H1 (cell line): Measurements from ENCODE around the gene GALNT17. TPM values are rescaled to one million over a fixed set of nuclear protein-coding genes. Genes with fewer than 3 reads are reported as not detected.

ENCODE experiments used
- CTCF ChIA-PET: fragments of 300-600 bp; sonication (Branson Sonifier 250); formaldehyde crosslinking; loops from one replicate; lab custom pipeline; 2021; ENCODE audit not compliant: partially characterized antibody; lab: Charles Lee
- POLR2A ChIA-PET: fragments of 300-600 bp; sonication (Branson Sonifier 250); formaldehyde crosslinking; loops from one replicate; lab custom pipeline; 2021; ENCODE audit warnings: inconsistent platforms; ENCODE audit not compliant: partially characterized antibody; lab: Charles Lee
- DNase-seq, 2 experiments: peaks; one replicate each; pipeline versions ENCODE4 v3.0.0 to v3.0.0-alpha.2; 2010 to 2022; ENCODE audit warnings: low spot score in 2 of 2, low read depth in 1 of 2, mixed read lengths in 1 of 2
- FAIRE-seq: peaks from 2 replicates; lab custom pipeline; 2011; peaks lifted over from hg19 to GRCh38; lab: Jason Lieb, UNC
- H2AFZ ChIP-seq: 2 replicates; pipeline ENCODE4 v1.8.1; 2012; ENCODE audit warnings: low read length, inconsistent platforms
- H2AK5ac ChIP-seq: 2 replicates; pipeline ENCODE4 v1.6.1; 2013; ENCODE audit warnings: low read depth, low read length
- H2BK120ac ChIP-seq: replicated peaks from 2 replicates; pipeline ENCODE3; 2013; ENCODE audit warnings: low read depth, low read length, inconsistent platforms
- H2BK12ac ChIP-seq: 2 replicates; pipeline ENCODE4 v1.6.1; 2013; ENCODE audit warnings: low read depth, low read length
- H2BK15ac ChIP-seq: 2 replicates; pipeline ENCODE4 v1.6.1; 2013; ENCODE audit warnings: low read length
- H2BK20ac ChIP-seq: 2 replicates; pipeline ENCODE4 v1.6.1; 2013; ENCODE audit warnings: low read length
- H2BK5ac ChIP-seq: 2 replicates; pipeline ENCODE4 v1.6.1; 2013; ENCODE audit warnings: low read depth, low read length
- H3K14ac ChIP-seq: 2 replicates; pipeline ENCODE4 v1.6.1; 2013; ENCODE audit warnings: inconsistent platforms; ENCODE audit not compliant: insufficient read length
- H3K18ac ChIP-seq: 2 replicates; pipeline ENCODE4 v1.6.1; 2013; ENCODE audit warnings: low read length; ENCODE audit errors: extremely low read depth
- H3K23ac ChIP-seq: 2 replicates; pipeline ENCODE4 v1.6.1; 2013; ENCODE audit warnings: inconsistent platforms; ENCODE audit not compliant: insufficient read length
- H3K23me2 ChIP-seq: 2 replicates; pipeline ENCODE4 v1.6.1; 2013; ENCODE audit warnings: low read depth, low read length
- H3K27ac ChIP-seq: 2 replicates; pipeline ENCODE4 v1.6.1; 2011; ENCODE audit warnings: low read depth, low read length, inconsistent platforms
- H3K27me3 ChIP-seq, 4 experiments: replicated peaks in 1 of 4; 1 replicate in 1 of 4; 2 replicates in 3 of 4; pipeline versions ENCODE4 v1.6.1 to v1.8.1; 2011 to 2013; ENCODE audit warnings: low read length in 3 of 4, mild to moderate bottlenecking in 3 of 4, inconsistent platforms in 2 of 4, mixed read lengths in 2 of 4, moderate library complexity in 1 of 4; ENCODE audit not compliant: control insufficient read depth in 3 of 4, insufficient read depth in 3 of 4; ENCODE audit errors: extremely low read depth in 1 of 4
- H3K36me3 ChIP-seq, 4 experiments: 2 replicates each; pipeline versions ENCODE4 v1.6.1 to v1.8.1; 2011 to 2013; ENCODE audit warnings: mild to moderate bottlenecking in 4 of 4, low read length in 3 of 4, moderate library complexity in 2 of 4, control low read depth in 1 of 4, inconsistent platforms in 1 of 4; ENCODE audit not compliant: insufficient read depth in 4 of 4, control insufficient read depth in 2 of 4
- H3K4ac ChIP-seq: replicated peaks from 2 replicates; pipeline ENCODE3; 2013; ENCODE audit warnings: low read length, low read depth, mixed read lengths, inconsistent platforms; ENCODE audit not compliant: insufficient read length
- H3K4me1 ChIP-seq, 4 experiments: replicated peaks in 1 of 4; 1 replicate in 1 of 4; 2 replicates in 3 of 4; pipeline versions ENCODE4 v1.6.1 to v1.8.1; 2011 to 2013; ENCODE audit warnings: low read length in 3 of 4, inconsistent platforms in 2 of 4, mixed read lengths in 1 of 4; ENCODE audit not compliant: insufficient read depth in 4 of 4, control insufficient read depth in 3 of 4
- H3K4me2 ChIP-seq, 2 experiments: 2 replicates each; pipeline versions ENCODE4 v1.6.1 to v1.8.1; 2011 to 2013; ENCODE audit warnings: low read depth in 2 of 2, low read length in 2 of 2, control low read depth in 1 of 2, inconsistent platforms in 1 of 2, mild to moderate bottlenecking in 1 of 2; ENCODE audit not compliant: insufficient read depth in 1 of 2
- H3K4me3 ChIP-seq, 4 experiments: fragments of 200-600, 300-600 bp in 1 of 4; sonication (generic), shearing (Covaris generic), sonication (Bioruptor Twin) in 1 of 4; 2 replicates each; pipeline versions ENCODE4 v1.5.1 to v1.8.1; 2011 to 2016; ENCODE audit warnings: low read length in 4 of 4, low read depth in 3 of 4, control low read depth in 2 of 4, inconsistent platforms in 2 of 4, mild to moderate bottlenecking in 2 of 4, mixed read lengths in 1 of 4, moderate library complexity in 1 of 4; ENCODE audit not compliant: insufficient read depth in 2 of 4; ENCODE audit errors: extremely low read depth in 1 of 4
- H3K56ac ChIP-seq: replicated peaks from 2 replicates; pipeline ENCODE3; 2013; ENCODE audit warnings: low read depth, mild to moderate bottlenecking, mixed read lengths, low read length, inconsistent platforms; ENCODE audit not compliant: insufficient read length
- H3K79me1 ChIP-seq: 2 replicates; pipeline ENCODE4 v1.6.1; 2013; ENCODE audit warnings: low read depth, low read length, control low read depth
- H3K79me2 ChIP-seq, 2 experiments: 2 replicates each; pipeline versions ENCODE4 v1.6.1 to v1.8.1; 2012 to 2013; ENCODE audit warnings: low read length in 2 of 2, mild to moderate bottlenecking in 2 of 2, inconsistent platforms in 1 of 2; ENCODE audit not compliant: insufficient read depth in 2 of 2, control insufficient read depth in 1 of 2
- H3K9ac ChIP-seq, 4 experiments: replicated peaks in 1 of 4; 1 replicate in 1 of 4; 2 replicates in 3 of 4; pipeline versions ENCODE4 v1.6.1 to v1.8.1; 2011 to 2013; ENCODE audit warnings: low read depth in 3 of 4, low read length in 3 of 4, control low read depth in 2 of 4, mild to moderate bottlenecking in 2 of 4, moderate library complexity in 2 of 4, inconsistent platforms in 1 of 4; ENCODE audit errors: extremely low read depth in 1 of 4
- H3K9me3 ChIP-seq, 2 experiments: 2 replicates each; pipeline versions ENCODE4 v1.6.1 to v1.8.1; 2012 to 2013; ENCODE audit warnings: mild to moderate bottlenecking in 2 of 2, moderate library complexity in 2 of 2, control low read depth in 1 of 2, inconsistent platforms in 1 of 2, low read depth in 1 of 2, low read length in 1 of 2, mixed read lengths in 1 of 2; ENCODE audit not compliant: insufficient read depth in 2 of 2
- H4K20me1 ChIP-seq, 2 experiments: replicated peaks in 1 of 2; 2 replicates each; pipeline versions ENCODE3 to v1.8.1; 2011 to 2013; ENCODE audit warnings: inconsistent platforms in 2 of 2, low read length in 2 of 2, mild to moderate bottlenecking in 1 of 2; ENCODE audit not compliant: insufficient read depth in 2 of 2, control insufficient read depth in 1 of 2
- H4K5ac ChIP-seq: 2 replicates; pipeline ENCODE4 v1.6.1; 2013; ENCODE audit warnings: low read length, low read depth, mixed read lengths, inconsistent platforms; ENCODE audit not compliant: insufficient read length
- H4K8ac ChIP-seq: 2 replicates; pipeline ENCODE4 v1.8.0; 2013; ENCODE audit warnings: mild to moderate bottlenecking, moderate library complexity, low read length, inconsistent platforms; ENCODE audit not compliant: insufficient read depth; ENCODE audit errors: extremely low read depth
- H4K91ac ChIP-seq: replicated peaks from 2 replicates; pipeline ENCODE3; 2013; ENCODE audit warnings: low read length, mixed read lengths, inconsistent platforms; ENCODE audit not compliant: insufficient read length
- HDAC2 ChIP-seq, 2 experiments: fragments of 300-600 bp in 1 of 2; sonication (generic) in 1 of 2; IDR thresholded peaks; 2 replicates each; pipeline ENCODE4 v1.6.1; 2011 to 2012; ENCODE audit warnings: low read depth in 2 of 2, low read length in 2 of 2, mild to moderate bottlenecking in 2 of 2, moderate library complexity in 2 of 2, borderline replicate concordance in 1 of 2, inconsistent platforms in 1 of 2
- RFX5 ChIP-seq: IDR thresholded peaks from 2 replicates; pipeline ENCODE4 v1.6.1; 2011; ENCODE audit warnings: low read depth, low read length, improper control_type of control experiment, borderline replicate concordance
- TCF12 ChIP-seq: IDR thresholded peaks from 2 replicates; pipeline ENCODE4 v1.6.1; 2011; ENCODE audit warnings: low read depth, mild to moderate bottlenecking, low read length
- WGBS, 2 experiments: shearing (Covaris generic) in 1 of 2; methylation state at CpG; one replicate each; pipeline versions ENCODE4 v1.1.6 to v1.1.7; 2013 to 2015; ENCODE audit warnings: low lambda C conversion rate in 2 of 2, mixed read lengths in 2 of 2, inconsistent platforms in 1 of 2, low coverage in 1 of 2, missing lambda C conversion rate in 1 of 2; ENCODE audit not compliant: insufficient replicate concordance in 2 of 2, insufficient coverage in 1 of 2, insufficient read length in 1 of 2; ENCODE audit errors: extremely low coverage in 1 of 2, missing lambda C conversion rate in 1 of 2; 5-methylcytosine and 5-hydroxymethylcytosine counted together
- polyA plus RNA-seq, 7 experiments: library from polyadenylated mRNA; depleted of rRNA in 3 of 7; stranded (reverse) in 5 of 7; unstranded in 2 of 7; fragments of >200 nt in 5 of 7; fragments of 200-250 nt in 2 of 7; gene quantifications; 1 replicate in 5 of 7; 2 replicates in 1 of 7; 4 replicates in 1 of 7; pipeline versions ENCODE4 v1.2.1 to v1.2.3, GENCODE V29; 2011 to 2013; ENCODE audit warnings: missing spikeins in 2 of 7, mixed read lengths in 2 of 7
- total RNA-seq: library from RNA; stranded (reverse); fragmentation: NEBNext Ultra II Directional; extraction: Animal tissue kit (Norgen Biotek cat#: 25700); gene quantifications from 2 replicates; pipeline ENCODE4 v1.2.1, GENCODE V29; 2021

Gene GALNT17
- total and polyA plus RNA-seq, 2 of the 8 experiments (the other 6 are each of a cell fraction or from before 2014, with no cell fraction given) = 37.7 to 47.0 TPM

- CTCF ChIA-PET = interaction anchor here (1.2 kb wide), 1 partner anchor 91 kb away, joined by 3 read pairs; no protein-coding TSS in a partner anchor
- Histone ChIP-seq H3K4me1 (no peaks in the 10 kb centered on the region), H3K56ac (no peak overlapping the region), H2BK20ac (no peak overlapping the region), H3K23me2 (no peaks in the 10 kb centered on the region), H2AFZ (no peak overlapping the region), H3K9ac (no peak overlapping the region), H3K36me3 (peaks cover 0 to 4% (median 0%) of the 10 kb centered on the region in 4 experiments; a peak in 2 of 8 replicates), H4K91ac (no peak overlapping the region), H3K27ac (no peak overlapping the region; the same call in 1 of the 2 replicates), H3K9me3 (peaks cover 3 to 8% of the 10 kb centered on the region in 2 experiments; a peak in 2 of 4 replicates), H3K4me3 (no peak overlapping the region), H2BK120ac (no peak overlapping the region), H4K5ac (no peak overlapping the region), H2BK5ac (no peak overlapping the region), H4K8ac (no peak overlapping the region), H2BK12ac (no peak overlapping the region), H3K79me2 (no peaks in the 10 kb centered on the region), H3K79me1 (no peaks in the 10 kb centered on the region), H4K20me1 (no peaks in the 10 kb centered on the region), H2AK5ac (no peak overlapping the region), H3K18ac (no peak overlapping the region), H3K27me3 (no peaks in the 10 kb centered on the region), H2BK15ac (no peak overlapping the region), H3K4me2 (no peak overlapping the region), H3K4ac (no peak overlapping the region), H3K23ac (no peak overlapping the region), H3K14ac (no peak overlapping the region)
- FAIRE-seq (no peak), DNase-seq (no peak)
- 91% methylated on average over 7 of the region's 7 CpGs; no CpG with 5 or more reads in 1 of the 2 experiments for WGBS, 2 experiments
- POLR2A ChIA-PET = no interaction called here
- TF ChIP-seq RFX5 (no peak), HDAC2 (IDR thresholded peaks at IDR 0.05; ENCODE audit: borderline replicate concordance in 1 of 2, low read depth in 2 of 2, low read length in 2 of 2) (no peak), TCF12 (no peak)
These were observed 459.9 kb downstream of the GALNT17 start for GRCh38 chr7:71591876-71592275.
